Upper lobe of left lung (tissue), 6 donors: ENCODE data around the gene EIF1. TPM values are rescaled to one million over a fixed set of nuclear protein-coding genes. Genes with fewer than 3 reads are reported as not detected.
A peak's percentile ranks its signal among the peaks of the same experiment; 100 is the strongest.

Experiments used
- ATAC-seq, 2 donors: fragments of 200-7000 bp; cut with Tn5 transposase; one replicate each; pipeline ENCODE4 v1.9.1; 2022; ENCODE audit warnings: mild to moderate bottlenecking in 2 of 2, moderate library complexity in 2 of 2; ENCODE audit not compliant: low FRiP score in 2 of 2
- DNase-seq, 2 donors: peaks; one replicate each; pipeline ENCODE4 v3.0.0-alpha.2; 2019 to 2020
- H3K27ac ChIP-seq, 4 donors: fragments of 200-600 bp; sonication (generic); one replicate each; pipeline ENCODE4 v1.5.1; 2016 to 2019
- H3K27me3 ChIP-seq, 4 donors: fragments of 200-600 bp; sonication (generic); one replicate each; pipeline ENCODE4 v1.5.1; 2017 to 2019
- H3K36me3 ChIP-seq, 4 donors: fragments of 200-600 bp; sonication (generic); one replicate each; pipeline ENCODE4 v1.5.1; 2016 to 2019
- H3K4me1 ChIP-seq, 4 donors: fragments of 200-600 bp; sonication (generic); one replicate each; pipeline ENCODE4 v1.5.1; 2018 to 2019
- H3K4me3 ChIP-seq, 4 donors: fragments of 200-600 bp; sonication (generic); one replicate each; pipeline ENCODE4 v1.5.1; 2017 to 2019; ENCODE audit warnings: mild to moderate bottlenecking in 2 of 4, moderate library complexity in 1 of 4
- H3K9me3 ChIP-seq, 4 donors: fragments of 200-600 bp; sonication (generic); one replicate each; pipeline ENCODE4 v1.5.1; 2018 to 2019
- CTCF ChIP-seq, 6 experiments: fragments of 450-650 bp in 4 of 6; fragments of 200-600 bp in 2 of 6; sonication (generic) in 2 of 6; IDR thresholded peaks; one replicate each; pipeline ENCODE4 v1.5.1; 2016 to 2019; ENCODE audit warnings: antibody characterized with exemption in 6 of 6
- EP300 ChIP-seq, 4 donors: sonication (generic); formaldehyde crosslinking; IDR thresholded peaks; one replicate each; pipeline ENCODE4 v1.5.1; 2017; ENCODE audit warnings: antibody characterized with exemption in 4 of 4, control low read depth in 2 of 4
- POLR2A ChIP-seq, 4 donors: fragments of 450-650 bp; IDR thresholded peaks; one replicate each; pipeline ENCODE4 v1.5.1; 2016 to 2017; ENCODE audit warnings: antibody characterized with exemption in 4 of 4, mild to moderate bottlenecking in 2 of 4
- POLR2AphosphoS5 ChIP-seq, 2 donors: sonication (generic); formaldehyde crosslinking; IDR thresholded peaks; one replicate each; pipeline ENCODE4 v1.5.1; 2017; ENCODE audit warnings: antibody characterized with exemption in 2 of 2
- WGBS, 2 donors: methylation state at CpG; one replicate each; pipeline ENCODE4 v1.1.5; 2017 to 2018; 5-methylcytosine and 5-hydroxymethylcytosine counted together
- total RNA-seq, 6 donors: library from RNA; depleted of rRNA in 4 of 6; stranded (reverse); fragments of >200 nt in 4 of 6; gene quantifications; one replicate each; pipeline versions ENCODE4 v1.1.0 to v1.2.1, GENCODE V29; 2016 to 2021
- donor health status: DM: no; HTN: no; CAD: no; lungs with moderate emphysema.
- donor health status: DM: no; HTN: yes; CAD: no; lungs with severe emphysema.

The EIF1 gene
- total RNA-seq, 6 donors from 2014 or later, result 109 to 998 (median 405) TPM

- Histone ChIP-seq H3K36me3 (no peaks in the 10 kb centered on the region), H3K4me3 (peak overlapping the region in 3 of 4 donors; percentile 43 to 62 (median 52)), H3K27me3 (no peaks in the 10 kb centered on the region), H3K27ac (peak overlapping the region; percentile 75 to 90 (median 82)), H3K4me1 (peaks cover 24 to 39% (median 34%) of the 10 kb centered on the region in 4 donors), H3K9me3 (no peaks in the 10 kb centered on the region)
- 59 to 66% methylated on average over 11 to 14 of the region's 15 CpGs for WGBS, 2 donors
- DNase-seq (no peak), ATAC-seq (no peak)
- TF ChIP-seq POLR2A (IDR thresholded peaks at IDR 0.05), result no peak
- TF ChIP-seq CTCF (IDR thresholded peaks at IDR 0.05), result no peak
- TF ChIP-seq POLR2AphosphoS5 (IDR thresholded peaks at IDR 0.05), result no peak
- no peak for TF ChIP-seq EP300 (IDR thresholded peaks at IDR 0.05)
Measured at GRCh38 chr17:41664587-41665565, 23.8 kb upstream of the EIF1 start.

DNA sequence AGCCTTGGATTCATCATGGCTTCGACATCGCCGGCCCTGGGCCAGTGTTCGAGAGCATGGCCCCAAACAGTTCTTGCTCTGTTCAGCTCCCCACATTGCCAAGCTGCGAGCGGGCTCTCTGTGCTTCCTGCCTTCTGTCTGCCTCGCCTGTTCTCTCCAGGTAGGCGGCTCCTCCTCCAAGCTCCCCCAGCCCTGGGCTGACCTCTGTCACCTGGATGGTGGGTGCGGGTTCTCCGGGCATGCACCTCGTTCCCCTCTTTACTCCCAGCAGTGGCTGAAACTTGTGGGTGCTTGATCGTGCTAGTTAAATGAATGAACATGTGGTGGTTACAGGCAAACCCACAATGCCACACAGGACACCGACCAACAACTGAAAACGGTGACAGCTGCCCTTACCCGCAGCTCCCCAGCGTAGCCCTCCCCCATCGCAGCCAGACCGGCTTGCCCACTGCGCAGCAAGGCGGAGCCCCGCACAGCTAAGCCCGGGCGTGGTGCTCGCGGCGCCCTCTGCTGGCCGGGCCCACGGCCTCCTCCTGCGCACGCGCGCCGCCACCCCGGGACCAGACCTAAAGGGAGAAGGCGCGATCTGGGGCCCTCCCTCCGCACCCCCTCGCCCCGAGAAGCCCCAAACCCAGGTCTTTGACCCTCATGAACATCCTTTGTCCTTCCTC, 23.0 kb upstream of the EIF1 start:
- ATAC-seq, result peak; percentile 95 to 96
- 3 to 21% methylated on average over 5 to 29 of the region's 39 CpGs for whole genome bisulfite sequencing, 2 donors
- DNase-seq, result peak; percentile 96 to 99
- no peaks in the 10 kb centered on the region for H3K36me3 ChIP-seq
- H3K27me3 ChIP-seq, result no peaks in the 10 kb centered on the region
- peak; percentile 93 to 98 (median 98) for TF ChIP-seq CTCF (IDR thresholded peaks at IDR 0.05)
- TF ChIP-seq EP300 (IDR thresholded peaks at IDR 0.05), result no peak
- peak in 2 of 4 donors; percentile 74 to 81 for TF ChIP-seq POLR2A (IDR thresholded peaks at IDR 0.05)
- TF ChIP-seq POLR2AphosphoS5 (IDR thresholded peaks at IDR 0.05), result peak; percentile 46 to 75
- peak overlapping the region; percentile 18 to 62 (median 48) for H3K4me3 ChIP-seq
- peak overlapping the region; percentile 75 to 90 (median 82) for H3K27ac ChIP-seq
- H3K4me1 ChIP-seq, result peaks cover 24 to 39% (median 34%) of the 10 kb centered on the region in 4 donors
- no peaks in the 10 kb centered on the region for H3K9me3 ChIP-seq

DNA sequence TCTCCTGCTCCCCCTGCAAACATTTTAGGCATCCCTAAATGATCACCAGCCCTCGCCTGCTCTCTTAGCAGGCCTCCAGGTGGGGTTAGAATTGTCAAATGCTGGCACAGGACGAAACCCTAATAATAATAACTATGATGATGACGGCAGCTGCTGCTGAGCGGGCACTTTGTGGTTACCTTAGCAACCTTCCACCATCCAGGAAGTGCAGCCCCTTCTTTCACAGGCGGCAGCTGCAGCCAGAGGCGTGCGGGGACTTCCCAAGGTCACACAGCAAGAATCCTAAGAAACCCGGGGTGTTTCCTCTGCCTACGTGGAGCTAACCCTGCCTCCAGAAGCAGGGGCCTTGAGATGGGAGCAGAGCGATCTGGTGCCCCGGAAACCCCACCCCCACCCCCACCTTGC, 22.4 kb upstream of the EIF1 start:
- Histone ChIP-seq H3K27ac (peak overlapping the region; percentile 75 to 90 (median 82)), H3K36me3 (no peaks in the 10 kb centered on the region), H3K9me3 (no peaks in the 10 kb centered on the region), H3K27me3 (no peaks in the 10 kb centered on the region), H3K4me3 (peak overlapping the region in 3 of 4 donors; percentile 43 to 62 (median 52)), H3K4me1 (peaks cover 24 to 39% (median 34%) of the 10 kb centered on the region in 4 donors)
- ATAC-seq (peak; percentile 0 to 7), DNase-seq (peak in 1 of 2 donors; percentile 66)
- TF ChIP-seq CTCF (IDR thresholded peaks at IDR 0.05), result no peak
- no peak for TF ChIP-seq POLR2AphosphoS5 (IDR thresholded peaks at IDR 0.05)
- TF ChIP-seq POLR2A (IDR thresholded peaks at IDR 0.05), result no peak
- no peak for TF ChIP-seq EP300 (IDR thresholded peaks at IDR 0.05)
- WGBS, 2 donors, result 4% methylated on average over 5 to 11 of the region's 11 CpGs

DNA sequence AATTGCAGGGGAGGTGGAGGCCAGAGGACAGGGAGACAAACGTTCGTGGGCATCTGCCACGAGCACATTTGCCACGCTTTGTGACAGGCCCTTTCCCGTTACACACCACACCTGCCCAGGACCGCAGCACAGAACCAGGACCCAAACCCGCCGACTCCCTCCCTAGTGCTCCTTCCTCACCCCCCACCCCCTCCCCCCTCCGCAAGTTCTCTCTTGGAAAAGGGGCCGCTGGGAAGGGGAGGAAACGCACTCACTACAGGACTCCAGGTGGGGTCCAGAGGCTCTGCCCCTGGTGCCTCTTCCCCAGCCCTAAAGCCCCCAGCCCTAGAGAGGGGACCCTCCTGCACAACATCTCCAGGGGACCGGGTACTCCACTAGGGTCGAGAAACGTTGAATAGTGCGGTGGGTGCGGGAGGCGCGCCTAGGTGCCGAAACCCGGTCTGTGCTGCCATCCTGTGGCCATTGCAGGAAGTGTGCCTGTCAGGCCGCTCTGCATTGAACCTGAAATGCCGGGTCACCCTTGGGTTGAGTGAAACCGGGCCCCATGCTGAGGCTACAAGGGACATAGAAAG, 21.9 kb upstream of the EIF1 start:
- DNase-seq (peak; percentile 87 to 92), ATAC-seq (peak; percentile 91 to 93)
- 1% methylated on average over 10 to 23 of the region's 23 CpGs for WGBS, 2 donors
- H3K27me3 ChIP-seq, result no peaks in the 10 kb centered on the region
- H3K4me3 ChIP-seq, result peak overlapping the region in 3 of 4 donors; percentile 43 to 62 (median 52)
- H3K9me3 ChIP-seq, result no peaks in the 10 kb centered on the region
- TF ChIP-seq EP300 (IDR thresholded peaks at IDR 0.05), result no peak
- peak in 1 of 4 donors; percentile 20 for TF ChIP-seq POLR2A (IDR thresholded peaks at IDR 0.05)
- TF ChIP-seq POLR2AphosphoS5 (IDR thresholded peaks at IDR 0.05), result peak; percentile 1 to 33
- peak; percentile 81 to 98 (median 96) for TF ChIP-seq CTCF (IDR thresholded peaks at IDR 0.05)
- H3K36me3 ChIP-seq, result no peaks in the 10 kb centered on the region
- H3K27ac ChIP-seq, result peak overlapping the region; percentile 75 to 90 (median 82)
- peaks cover 24 to 39% (median 34%) of the 10 kb centered on the region in 4 donors for H3K4me1 ChIP-seq
